Medulla oblongata (tissue), 1 donor: Measurements from ENCODE around the gene DARS1.

ENCODE experiments used
- DNase-seq: peaks from one replicate; pipeline ENCODE4 v3.0.0-alpha.2; 2015; ENCODE audit errors: extremely low spot score

Gene DARS1

GRCh38 chr2:136016427-136016826 is 31.0 kb upstream of the DARS1 start:
- no peak for DNase-seq

GRCh38 chr2:136015699-136016098 is 30.3 kb upstream of the DARS1 start:
- no peak for DNase-seq

DNA sequence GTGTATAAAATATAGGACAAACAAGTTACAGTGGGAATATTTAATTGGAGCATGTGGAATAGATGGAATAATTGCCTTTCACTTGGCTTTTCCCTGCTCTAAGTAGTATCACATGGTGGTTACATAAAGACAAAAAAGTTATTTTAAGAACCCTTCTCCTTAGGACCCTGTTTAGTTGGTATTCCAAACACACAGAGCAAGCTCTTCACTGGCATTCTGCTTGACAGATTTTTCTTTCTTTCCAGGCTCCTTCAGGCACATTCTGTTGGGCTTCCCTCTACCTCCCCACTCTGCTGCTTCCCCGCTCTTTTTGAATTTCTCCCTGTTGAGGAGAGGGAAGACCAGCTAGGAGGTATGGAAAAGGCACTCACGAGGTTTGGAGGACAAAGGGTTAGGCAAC is 29.0 kb upstream of the DARS1 start:
- peak; percentile 68 for DNase-seq

DNA sequence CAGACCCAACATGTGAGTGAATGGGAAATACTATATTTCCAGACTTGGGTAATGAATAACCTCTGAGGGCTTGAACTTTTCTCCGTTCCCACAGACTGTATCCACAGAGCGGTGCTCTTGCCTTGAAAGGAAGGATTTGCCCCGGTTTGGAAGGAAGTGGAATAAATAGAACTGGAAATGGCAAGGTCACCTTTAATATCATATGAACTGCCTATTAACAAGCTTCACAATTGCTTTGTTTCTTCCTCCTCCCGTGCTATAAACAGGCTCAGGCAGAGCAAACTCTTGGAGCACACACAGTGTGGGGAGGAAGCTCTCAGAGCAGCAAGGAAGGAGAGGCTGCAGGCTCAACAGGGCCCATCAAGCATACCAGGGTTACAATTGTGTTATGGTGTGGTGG is 28.5 kb upstream of the DARS1 start:
- DNase-seq: peak; percentile 46

- no peak for DNase-seq
These were observed 27.8 kb upstream of the DARS1 start for GRCh38 chr2:136013136-136013685.

DNA sequence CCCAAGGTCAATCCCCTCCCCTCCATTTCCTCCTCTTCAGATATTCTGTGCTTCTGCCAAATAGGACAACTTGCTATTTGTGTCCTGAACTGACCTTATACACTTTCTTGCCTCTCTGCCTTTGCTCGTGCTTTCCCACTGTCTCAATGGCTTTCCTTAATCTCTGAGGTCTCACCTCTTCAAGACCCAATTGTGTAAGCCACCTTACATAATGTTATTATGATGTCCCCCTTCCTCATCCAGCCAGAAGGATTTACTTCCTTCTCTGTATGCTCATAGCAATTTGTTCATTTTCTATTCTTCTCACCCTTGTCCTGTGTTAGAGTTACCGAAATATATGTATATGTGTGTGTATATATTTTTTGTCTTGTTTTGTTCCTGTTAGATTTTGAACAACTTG is 26.9 kb upstream of the DARS1 start:
- no peak for DNase-seq

DNA sequence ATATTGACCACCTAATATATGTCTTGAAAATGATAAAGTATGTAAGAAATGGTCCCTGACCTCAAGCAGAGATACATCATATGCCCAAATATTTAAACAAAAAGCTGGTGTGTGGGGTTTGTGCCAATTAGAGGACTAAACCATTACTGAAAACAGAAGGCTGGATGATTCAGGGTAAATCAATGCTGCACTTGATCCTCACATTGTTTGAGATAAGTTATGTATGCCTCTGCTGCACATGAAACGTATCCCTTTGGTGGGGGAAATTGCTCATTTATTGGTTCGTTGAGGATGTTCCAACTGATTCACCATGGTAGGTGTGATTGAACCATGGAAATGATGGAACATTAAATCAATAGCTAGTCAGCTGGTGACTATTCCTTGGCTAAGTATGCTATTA is 24.7 kb upstream of the DARS1 start:
- DNase-seq: no peak

DNA sequence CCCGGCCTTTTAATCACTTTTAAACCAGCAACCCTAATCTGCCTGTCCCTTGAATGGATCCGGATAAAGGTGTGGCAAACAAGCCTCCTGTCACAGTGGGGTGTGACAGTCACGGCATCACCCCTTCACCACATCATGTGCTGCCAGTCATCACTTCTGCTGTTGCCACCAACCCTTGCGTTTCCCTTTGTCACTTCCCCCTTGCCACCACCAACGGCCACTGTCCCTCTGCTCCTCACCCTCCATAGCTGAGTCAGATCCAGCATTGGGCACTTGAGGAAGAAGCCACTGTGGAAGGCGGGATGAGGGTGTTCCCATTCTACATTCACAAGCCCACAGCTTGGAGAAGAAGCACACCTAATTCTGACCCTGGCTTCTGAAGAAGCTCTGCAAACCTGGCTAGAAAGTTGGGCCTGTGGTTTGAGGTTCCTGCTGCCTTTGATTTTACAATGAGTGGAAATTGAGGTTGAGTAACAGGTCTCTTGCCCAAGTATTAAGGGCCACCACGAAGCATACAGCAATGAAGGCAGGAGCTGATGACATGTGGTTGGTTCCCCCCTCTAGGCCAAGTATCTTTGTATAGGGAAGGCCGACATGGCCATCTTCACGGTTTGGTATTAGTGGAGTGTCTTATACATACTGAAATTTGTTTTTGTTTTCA is 22.9 kb upstream of the DARS1 start:
- peak; percentile 41 for DNase-seq

DNA sequence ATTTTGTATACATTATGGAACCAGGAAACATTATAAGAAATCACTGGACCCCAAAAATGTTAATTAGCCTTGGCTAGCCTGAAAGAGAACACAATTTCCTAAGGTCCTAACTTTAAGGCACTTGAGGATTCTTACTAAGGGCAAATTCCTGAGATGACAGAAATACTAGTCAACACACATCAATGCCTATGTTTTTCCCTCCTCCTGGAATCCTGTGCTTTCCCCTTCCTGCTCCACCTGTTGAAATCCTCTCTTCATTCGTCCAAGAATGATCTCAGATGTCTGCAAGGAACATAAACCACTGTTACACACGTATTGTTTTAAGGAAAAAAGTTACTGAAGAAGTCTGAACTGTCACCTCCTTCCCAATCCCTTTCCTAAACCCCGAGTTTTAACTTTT is 21.2 kb upstream of the DARS1 start:
- DNase-seq: no peak

DNA sequence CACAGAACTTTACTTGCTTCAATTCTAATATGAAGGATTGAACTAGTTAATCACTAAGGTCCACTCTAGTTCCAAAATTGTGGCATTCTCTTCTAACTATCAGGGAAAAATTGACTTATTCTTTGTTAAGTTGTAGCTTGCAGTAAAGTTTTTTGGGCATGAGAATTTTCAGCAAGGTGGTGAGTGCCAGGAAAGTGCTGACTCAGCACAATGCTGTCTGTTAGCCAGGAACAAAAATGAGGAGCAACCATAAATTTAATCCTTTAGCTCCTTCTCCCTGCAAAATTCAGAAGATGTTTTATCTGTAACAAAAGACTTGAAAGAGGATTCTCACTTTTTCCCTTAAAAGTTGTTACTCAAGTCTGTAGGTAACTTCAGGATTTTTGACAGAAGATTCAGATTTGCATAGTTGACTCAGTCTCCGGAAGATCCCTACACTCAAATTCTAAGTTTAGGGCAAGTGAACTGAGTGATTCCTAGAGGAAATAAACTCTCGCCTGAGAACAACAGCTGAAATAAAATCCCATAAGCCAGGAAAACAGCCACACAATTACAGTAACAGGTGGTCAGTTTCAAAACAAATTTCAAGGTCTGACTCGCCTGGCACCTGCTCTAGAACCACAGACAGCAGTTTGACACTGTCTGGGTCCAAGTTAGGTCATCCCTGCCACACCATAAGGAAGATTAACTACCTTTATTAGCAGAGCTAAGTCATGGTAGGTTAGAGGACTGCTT is 20.2 kb upstream of the DARS1 start:
- DNase-seq: no peak

- no peak for DNase-seq
These were observed 19.5 kb upstream of the DARS1 start for GRCh38 chr2:136004965-136005364.

GRCh38 chr2:136001131-136001530 is 15.7 kb upstream of the DARS1 start:
- DNase-seq: no peak

- DNase-seq: peak; percentile 41
These were observed 15.1 kb upstream of the DARS1 start for GRCh38 chr2:136000502-136000901.

DNA sequence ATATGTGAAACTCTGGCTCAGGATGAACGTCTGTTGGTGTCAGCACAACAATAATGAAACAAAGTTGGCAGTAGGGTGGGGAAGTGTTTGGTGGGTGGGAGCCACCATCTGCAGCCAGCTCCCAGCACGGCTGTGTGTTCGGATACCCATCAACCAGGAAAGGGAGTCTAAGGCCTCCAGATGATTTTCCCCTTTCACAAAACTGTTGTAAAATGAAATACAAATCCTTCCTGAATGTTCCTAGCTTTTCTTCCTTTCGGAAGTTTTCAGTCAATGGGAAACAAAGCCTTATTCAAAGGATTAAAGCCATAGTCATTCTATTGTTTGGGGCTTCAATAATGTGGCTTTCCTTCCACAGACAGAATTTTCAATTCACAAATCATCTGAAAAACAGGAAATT is 14.5 kb upstream of the DARS1 start:
- DNase-seq: peak; percentile 70

- no peak for DNase-seq
These were observed 13.5 kb upstream of the DARS1 start for GRCh38 chr2:135998879-135999278.

DNA sequence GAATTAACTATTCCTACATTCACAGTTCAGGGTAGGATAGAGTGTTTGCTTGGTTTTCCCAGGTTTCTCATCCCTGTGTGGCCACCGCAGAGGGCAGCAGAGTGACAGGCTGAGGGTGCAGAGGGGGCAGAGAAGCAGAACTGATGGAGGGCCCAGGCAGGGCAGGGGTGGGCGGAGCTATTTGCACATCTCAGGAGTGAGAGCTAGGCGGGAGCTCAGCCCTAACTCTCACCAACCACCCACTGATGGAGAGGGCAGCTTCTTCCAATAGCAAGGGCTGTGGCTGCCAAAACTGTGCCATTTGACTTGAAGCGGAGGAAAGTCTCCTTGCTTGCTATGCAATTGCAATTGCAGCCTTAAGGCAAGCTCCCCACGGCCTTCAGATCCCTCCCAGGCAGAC is 12.0 kb upstream of the DARS1 start:
- peak; percentile 71 for DNase-seq

- DNase-seq: no peak
These were observed 10.9 kb upstream of the DARS1 start for GRCh38 chr2:135996304-135996703.

- no peak for DNase-seq
These were observed 8.9 kb upstream of the DARS1 start for GRCh38 chr2:135994281-135994680.

DNA sequence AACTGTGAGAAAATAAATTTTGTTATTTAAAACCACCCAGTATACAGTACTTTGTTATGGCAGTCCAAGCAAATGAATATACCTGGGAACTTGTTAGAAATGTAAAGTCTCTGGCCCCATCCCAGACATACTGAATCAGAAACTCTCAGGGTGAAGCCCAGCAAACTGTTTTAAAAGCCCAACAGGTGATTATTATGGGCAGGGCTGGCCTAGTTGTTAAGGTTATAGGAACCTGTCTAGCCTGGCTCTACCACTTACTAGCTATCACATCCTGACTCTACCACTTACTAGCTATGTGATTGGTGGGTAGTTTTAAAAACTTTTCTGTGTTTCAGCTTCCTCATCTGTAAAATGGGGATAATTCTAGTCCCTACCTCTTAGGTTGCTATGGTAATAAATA is 8.0 kb upstream of the DARS1 start:
- no peak for DNase-seq

GRCh38 chr2:135991861-135992260 is 6.4 kb upstream of the DARS1 start:
- no peak for DNase-seq

DNA sequence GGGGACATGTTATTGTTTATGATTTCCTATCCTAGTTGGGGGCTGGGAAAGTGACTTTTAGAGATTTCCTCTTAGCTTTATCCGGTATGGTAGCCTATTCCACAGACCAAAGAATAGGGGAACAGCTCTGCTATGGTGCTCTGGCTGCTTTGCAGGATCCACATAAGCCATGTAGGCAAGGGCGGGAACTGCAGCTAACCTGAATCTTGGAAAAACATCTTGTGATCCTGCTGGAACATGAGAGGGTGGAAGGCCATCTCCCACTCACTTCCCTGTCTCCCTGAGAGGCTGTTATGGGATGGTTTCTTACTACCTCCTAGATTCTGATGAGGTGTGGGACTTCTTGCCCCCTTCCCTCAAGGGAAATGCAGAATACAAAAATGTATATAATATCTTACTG is 2.0 kb upstream of the DARS1 start:
- DNase-seq: no peak

GRCh38 chr2:135986507-135986906 is 1.1 kb upstream of the DARS1 start:
- no peak for DNase-seq

DNA sequence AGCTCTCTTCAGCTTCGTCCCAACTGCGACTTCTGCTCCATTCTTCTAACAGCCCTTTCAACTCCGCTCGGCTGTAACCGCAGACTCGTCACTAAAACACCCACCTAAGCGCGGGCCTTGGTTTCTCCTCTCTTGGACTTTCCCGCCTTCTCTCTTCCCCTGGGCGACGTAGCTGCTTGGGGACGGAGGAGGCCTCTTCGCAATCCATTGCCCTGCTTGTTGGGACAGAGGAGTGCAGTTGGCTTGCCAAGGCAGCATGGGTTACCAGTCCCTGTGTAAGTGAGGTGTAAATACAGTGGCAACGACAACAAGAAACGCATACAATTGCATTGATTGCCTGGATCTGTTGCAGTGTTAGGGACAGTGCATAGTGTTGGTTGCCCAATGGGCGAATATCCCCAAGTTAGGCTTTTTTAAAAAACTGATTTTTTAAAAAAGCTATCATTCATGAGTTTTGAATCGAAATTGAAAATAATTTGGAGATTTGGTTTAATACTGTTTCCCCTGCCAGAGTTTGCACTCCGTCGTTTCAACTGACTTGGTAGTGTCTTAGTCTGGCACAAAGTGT is 484 bp upstream of the DARS1 start:
- no peak for DNase-seq
